ENCODE data around the gene RBMX. TPM values are rescaled to one million over a fixed set of nuclear protein-coding genes. Genes with fewer than 3 reads are reported as not detected.
"Not testable (repeated sequence)": the region's sequence is repeated elsewhere in the genome, so short reads cannot be mapped to it uniquely, and the experiment has no call there.

Gene RBMX
- polyA plus RNA-seq, 1 donor, result 198 TPM

DNA sequence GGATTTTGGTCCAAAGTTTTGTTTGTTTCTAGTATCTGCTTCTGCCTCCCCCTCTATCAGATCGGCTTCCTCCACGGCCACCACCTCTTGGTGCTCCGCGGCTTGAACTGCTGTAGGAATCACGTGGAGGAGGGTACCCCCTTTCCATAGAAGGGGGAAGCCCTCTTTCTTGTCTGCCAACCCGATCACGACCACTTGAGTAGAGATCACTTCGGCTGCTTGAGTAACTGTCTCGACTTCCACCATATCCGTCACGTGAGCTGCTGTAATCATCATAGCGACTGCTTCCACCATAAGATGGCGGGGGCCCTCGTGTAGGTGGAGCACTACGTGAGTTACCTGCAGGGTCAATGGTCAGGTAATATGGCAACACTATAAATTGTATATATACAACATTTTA is 6.4 kb downstream of the RBMX start:
- DNase-seq, result not testable (repeated sequence)

DNA sequence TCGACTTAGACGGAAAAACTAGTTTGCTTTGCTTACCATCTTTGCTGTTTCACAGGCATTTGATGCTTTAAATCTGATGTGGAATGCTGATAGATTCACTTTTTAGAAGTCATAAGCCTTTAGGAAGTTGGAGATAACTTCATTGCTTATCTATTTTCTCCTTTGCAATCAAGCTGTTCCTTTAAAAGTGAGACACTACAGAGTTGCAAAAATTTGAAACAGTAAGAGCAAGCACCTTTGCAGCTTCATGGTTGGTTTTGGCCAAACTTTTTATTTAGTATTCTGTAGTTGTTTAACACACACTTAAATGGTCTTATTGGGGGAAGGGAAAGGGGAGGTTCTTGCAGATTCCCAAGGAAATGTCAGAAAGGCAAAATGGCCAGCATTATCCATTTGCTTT is 7.3 kb downstream of the RBMX start:
- not testable (repeated sequence) for DNase-seq

DNA sequence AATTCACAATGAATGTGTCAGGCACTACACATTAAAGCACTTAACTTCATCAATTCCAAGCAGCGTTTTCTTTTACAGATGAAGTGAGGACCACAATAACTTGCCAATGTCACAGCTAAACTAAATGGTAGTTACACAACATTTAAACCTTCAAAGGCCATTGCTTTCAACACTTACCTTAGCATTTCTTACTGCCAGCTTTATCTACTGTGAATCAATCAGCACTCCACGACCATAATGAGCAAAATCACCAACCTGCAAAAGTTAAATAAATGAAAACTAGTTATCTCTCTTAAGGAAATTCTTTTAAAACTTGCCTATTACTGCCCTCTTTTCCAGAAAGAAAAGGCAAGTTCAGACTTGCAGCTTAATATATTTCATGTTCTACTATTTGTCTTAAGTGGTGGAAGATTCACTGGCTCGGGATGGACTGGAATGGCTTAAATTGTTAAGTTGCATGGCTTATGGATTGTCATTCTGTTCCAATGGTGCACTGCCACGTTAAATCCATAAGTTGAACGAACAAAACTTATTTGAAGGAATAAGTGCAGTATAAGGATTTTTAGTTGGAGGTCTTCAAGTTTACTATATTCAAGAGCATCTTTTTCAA is 8.3 kb downstream of the RBMX start:
- no peak for DNase-seq

DNA sequence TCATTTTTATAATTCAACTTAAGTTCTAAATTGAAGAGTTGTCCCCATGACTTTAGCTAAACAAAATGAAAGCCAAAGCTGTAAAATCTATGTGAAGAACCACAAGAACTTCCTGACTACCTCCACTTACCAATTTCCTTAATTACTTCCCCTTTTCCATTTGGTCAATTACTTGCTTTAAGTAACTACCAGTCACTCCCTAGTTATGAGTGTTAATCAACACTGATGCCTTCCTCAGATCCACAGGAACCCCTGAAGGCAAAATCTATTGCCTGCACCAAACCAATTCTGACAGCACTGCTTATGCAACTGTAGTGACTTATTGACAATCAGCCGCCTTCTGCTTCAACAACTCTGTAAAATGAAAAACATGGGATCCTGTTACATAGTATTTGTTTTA is 10.5 kb downstream of the RBMX start:
- no peak for DNase-seq

GRCh38 chrX:136868283-136869055 is 12.1 kb downstream of the RBMX start:
- no peak for DNase-seq

- DNase-seq, result no peak
Observed at GRCh38 chrX:136867518-136867917, 13.0 kb downstream of the RBMX start.

GRCh38 chrX:136867096-136867491 is 13.4 kb downstream of the RBMX start:
- no peak for DNase-seq

GRCh38 chrX:136866337-136867095 is 14.0 kb downstream of the RBMX start:
- DNase-seq, result no peak

- DNase-seq, result no peak
Observed at GRCh38 chrX:136865270-136866158, 15.0 kb downstream of the RBMX start.

DNA sequence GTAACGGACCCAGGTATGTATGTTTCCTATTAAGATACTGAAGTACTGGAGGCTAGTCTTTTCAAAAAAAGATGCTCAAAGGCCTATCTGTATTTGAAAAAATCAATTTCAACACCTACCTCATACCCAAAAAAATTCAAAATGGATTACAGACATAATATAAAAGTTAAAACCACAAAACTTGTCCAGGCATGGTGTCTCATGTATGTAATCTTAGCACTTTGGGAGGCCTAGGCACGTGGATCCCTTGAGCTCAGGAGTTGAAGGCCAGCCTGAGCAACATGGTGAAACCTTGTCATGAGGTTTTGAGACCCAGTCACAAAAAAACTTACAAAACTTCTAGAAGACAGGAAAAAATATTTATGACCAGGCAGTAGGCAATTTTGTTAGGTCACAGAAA is 16.7 kb downstream of the RBMX start:
- DNase-seq, result no peak

DNA sequence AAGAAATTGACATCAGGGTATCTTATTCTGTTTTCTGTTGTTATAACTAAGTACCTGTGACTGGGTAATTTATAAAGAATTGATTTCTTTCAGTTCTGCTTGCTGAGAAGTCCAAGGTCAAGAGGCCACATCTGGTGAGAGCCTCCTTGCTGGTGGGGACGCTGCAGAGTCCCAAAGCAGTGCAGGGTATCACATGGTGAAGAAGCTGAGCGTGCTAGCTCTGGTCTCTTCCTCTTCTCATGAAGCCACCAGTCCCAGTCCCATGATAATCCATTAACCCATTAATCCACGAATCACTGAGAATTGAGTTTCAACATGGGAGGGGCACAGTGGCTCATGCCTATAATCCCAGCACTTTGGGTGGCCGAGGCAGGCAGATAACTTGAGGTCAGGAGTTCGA is 18.0 kb downstream of the RBMX start:
- no peak for DNase-seq

GRCh38 chrX:136861877-136862276 is 18.6 kb downstream of the RBMX start:
- DNase-seq, result no peak

DNA sequence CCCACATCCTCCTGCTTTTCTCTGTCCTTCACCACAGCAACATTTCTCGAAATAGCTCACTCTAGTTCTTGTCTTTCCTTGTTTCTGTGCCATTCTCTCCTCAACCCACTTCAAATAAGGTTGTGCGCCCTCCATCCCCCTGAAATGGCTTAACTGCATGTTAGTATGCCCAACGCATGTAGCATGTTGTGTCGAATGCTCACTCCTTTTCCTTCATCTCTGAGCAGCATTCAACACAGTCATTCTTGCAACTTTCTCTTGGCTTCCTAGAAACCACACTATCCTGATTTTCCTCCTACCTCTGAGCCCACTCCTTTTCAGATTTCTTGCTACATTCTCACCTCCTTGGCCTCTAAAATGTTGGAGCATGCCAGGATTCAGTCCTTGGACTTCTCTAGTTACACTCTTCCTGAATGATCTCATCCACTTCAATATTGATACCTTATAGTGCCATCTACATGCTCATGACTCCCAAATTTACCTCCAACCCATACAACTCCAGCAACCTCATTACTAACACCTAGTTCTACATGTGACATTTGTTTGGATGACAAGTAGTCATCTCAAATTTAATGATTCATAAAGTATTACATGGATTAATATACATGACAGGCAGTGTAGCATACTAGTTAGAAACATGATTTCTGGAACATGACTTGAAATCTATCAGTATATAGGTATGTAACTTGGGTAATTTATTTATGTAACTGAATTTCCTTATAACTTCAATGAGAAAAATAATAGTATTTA is 22.3 kb downstream of the RBMX start:
- DNase-seq, result no peak

GRCh38 chrX:136856551-136856950 is 24.0 kb downstream of the RBMX start:
- no peak for DNase-seq

DNA sequence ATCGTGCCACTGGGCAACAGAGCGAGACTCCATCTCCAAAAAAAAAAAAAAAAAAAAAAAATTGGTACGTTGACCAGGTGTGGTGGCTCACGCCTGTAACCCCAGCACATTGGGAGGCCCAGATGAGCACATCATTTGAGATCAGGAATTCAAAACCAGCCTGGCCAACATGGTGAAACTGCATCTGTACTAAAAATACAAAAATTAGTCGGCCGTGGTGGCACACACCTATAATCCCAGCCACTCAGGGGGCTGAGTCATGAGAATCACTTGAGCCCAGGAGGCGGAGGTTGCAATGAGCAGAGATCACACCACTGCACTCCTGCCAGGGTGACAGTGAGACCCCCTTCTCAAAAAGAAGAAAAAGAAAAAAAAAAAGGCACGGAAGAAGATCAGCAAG is 24.5 kb downstream of the RBMX start:
- DNase-seq, result no peak

GRCh38 chrX:136851526-136851925 is 29.0 kb downstream of the RBMX start:
- DNase-seq, result no peak

DNA sequence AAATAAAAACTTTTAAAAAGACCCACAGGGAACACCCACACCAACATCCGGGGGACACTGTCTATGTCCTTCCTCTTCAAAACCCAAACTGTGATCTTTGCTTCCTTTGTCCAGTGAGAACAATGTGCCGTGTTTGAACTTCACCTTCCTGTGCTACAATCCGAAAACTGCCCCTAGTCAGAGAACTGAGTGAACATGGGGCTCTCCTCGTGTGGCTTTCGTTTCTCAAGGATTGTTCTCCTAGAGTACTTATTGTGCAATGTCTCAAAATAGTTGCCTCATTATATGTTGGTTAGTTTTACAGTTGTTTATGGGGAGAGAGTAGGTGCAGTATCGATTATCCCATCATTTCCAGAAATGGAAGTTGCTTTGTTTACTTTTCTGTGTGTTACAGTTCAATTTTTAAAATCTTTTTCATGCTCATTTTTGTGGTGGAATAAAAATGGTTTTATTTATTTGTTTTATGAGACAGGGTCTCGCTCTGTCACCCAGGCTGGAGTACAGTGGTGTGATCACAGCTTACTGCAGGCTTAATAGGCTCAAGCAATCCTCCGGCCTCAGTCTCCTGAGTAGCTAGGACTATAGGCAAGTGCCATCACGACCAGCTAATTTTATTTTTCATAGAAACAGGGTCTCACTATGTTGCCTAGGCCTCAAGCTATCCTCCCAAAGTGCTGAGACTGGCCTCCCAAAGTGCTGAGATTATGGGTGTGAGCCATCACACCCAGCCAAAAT is 29.9 kb downstream of the RBMX start:
- DNase-seq, result no peak

GRCh38 chrX:136849395-136849794 is 31.1 kb downstream of the RBMX start:
- no peak for DNase-seq

DNA sequence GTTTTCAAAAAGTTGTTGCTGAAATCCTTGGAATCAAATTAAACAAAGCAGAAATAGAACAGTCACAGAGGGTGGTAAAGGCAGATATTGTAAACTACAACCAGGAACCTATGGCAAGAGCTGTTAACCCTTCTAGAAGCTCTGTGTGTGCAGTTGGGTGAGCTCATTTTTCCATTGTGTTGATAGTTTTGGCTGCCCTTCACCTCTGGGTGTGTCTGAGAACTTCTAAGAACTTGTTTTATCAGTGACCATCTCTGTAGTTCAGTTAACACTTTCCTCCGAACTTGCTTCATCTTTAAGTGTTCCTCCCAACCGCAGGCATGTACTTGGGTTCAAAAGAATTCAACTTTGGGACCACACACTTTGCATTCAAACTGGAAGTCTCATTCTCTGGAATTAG is 32.7 kb downstream of the RBMX start:
- no peak for DNase-seq

- DNase-seq, result no peak
Observed at GRCh38 chrX:136839196-136839595, 41.3 kb downstream of the RBMX start.

GRCh38 chrX:136835761-136836160 is 44.8 kb downstream of the RBMX start:
- DNase-seq, result no peak
